ENCODE data around the gene HAUS3.

The HAUS3 gene

GRCh38 chr4:2263926-2264321 is 22.0 kb upstream of the HAUS3 start:
- no peak for DNase-seq (ENCODE audit: low read depth, low spot score)

- DNase-seq (ENCODE audit: low read depth, low spot score), result no peak
These were observed 21.0 kb upstream of the HAUS3 start for GRCh38 chr4:2262944-2263250.

GRCh38 chr4:2262145-2262943 is 20.4 kb upstream of the HAUS3 start:
- DNase-seq (ENCODE audit: low read depth, low spot score), result peak; percentile 95

- no peak for DNase-seq (ENCODE audit: low read depth, low spot score)
These were observed 19.9 kb upstream of the HAUS3 start, which contains the start of gene MXD4 for GRCh38 chr4:2261853-2262144. Gene MXD4, minus strand, starts transcription at chr4:2262109. Its CDS starts 129 bp downstream, at chr4:2261980.

- DNase-seq (ENCODE audit: low read depth, low spot score), result no peak
These were observed 19.4 kb upstream of the HAUS3 start for GRCh38 chr4:2261110-2261852.

- no peak for DNase-seq (ENCODE audit: low read depth, low spot score)
These were observed 18.6 kb upstream of the HAUS3 start for GRCh38 chr4:2260344-2261109.

GRCh38 chr4:2259541-2260343 is 17.8 kb upstream of the HAUS3 start:
- DNase-seq (ENCODE audit: low read depth, low spot score), result no peak

GRCh38 chr4:2259036-2259540 is 17.2 kb upstream of the HAUS3 start:
- DNase-seq (ENCODE audit: low read depth, low spot score), result no peak

- DNase-seq (ENCODE audit: low read depth, low spot score), result no peak
These were observed 16.4 kb upstream of the HAUS3 start for GRCh38 chr4:2258091-2259035.

GRCh38 chr4:2257361-2258081 is 15.6 kb upstream of the HAUS3 start:
- DNase-seq (ENCODE audit: low read depth, low spot score), result no peak

GRCh38 chr4:2256781-2257191 is 14.9 kb upstream of the HAUS3 start:
- DNase-seq (ENCODE audit: low read depth, low spot score), result no peak

GRCh38 chr4:2256156-2256731 is 14.3 kb upstream of the HAUS3 start:
- DNase-seq (ENCODE audit: low read depth, low spot score), result no peak

GRCh38 chr4:2255501-2256155 is 13.7 kb upstream of the HAUS3 start:
- DNase-seq (ENCODE audit: low read depth, low spot score), result no peak

GRCh38 chr4:2254665-2255500 is 13.0 kb upstream of the HAUS3 start:
- DNase-seq (ENCODE audit: low read depth, low spot score), result no peak

GRCh38 chr4:2253160-2254084 is 11.5 kb upstream of the HAUS3 start:
- no peak for DNase-seq (ENCODE audit: low read depth, low spot score)

GRCh38 chr4:2252530-2253091 is 10.7 kb upstream of the HAUS3 start:
- DNase-seq (ENCODE audit: low read depth, low spot score), result no peak

Measured in iPS DF 19.7 (cell line).